ENCODE measurements around the gene PPM1N. TPM values are rescaled to one million over a fixed set of nuclear protein-coding genes. Genes with fewer than 3 reads are reported as not detected.

Gene PPM1N
- total and polyA plus RNA-seq, 2 of the 4 experiments (the other 2 are of a cell fraction), result 0.90 to 1.6 TPM

DNA sequence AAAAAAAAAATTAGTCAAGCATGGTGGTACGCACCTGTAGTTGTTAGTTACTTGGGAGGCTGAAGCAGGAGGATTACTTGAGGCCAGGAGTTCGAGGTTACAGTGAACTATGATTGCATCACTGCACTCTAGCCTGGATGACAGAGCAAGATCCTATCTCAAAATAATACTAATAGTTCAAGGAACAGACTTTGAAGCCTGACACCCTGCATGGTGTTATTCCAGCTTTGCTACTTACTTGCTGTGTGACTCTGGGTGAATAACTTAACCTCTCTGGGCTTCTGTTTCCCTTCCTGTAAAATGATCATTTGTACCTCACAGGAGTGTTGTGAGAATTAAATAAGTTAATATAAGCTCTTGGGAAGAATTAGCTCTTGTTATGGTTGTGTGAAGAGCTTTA lies 34.0 kb upstream of the PPM1N start:
- TF ChIP-seq CEBPB (IDR thresholded peaks at IDR 0.05; ENCODE audit: low read depth, low read length), result peak; percentile 73
- TF ChIP-seq, protein P1, sequence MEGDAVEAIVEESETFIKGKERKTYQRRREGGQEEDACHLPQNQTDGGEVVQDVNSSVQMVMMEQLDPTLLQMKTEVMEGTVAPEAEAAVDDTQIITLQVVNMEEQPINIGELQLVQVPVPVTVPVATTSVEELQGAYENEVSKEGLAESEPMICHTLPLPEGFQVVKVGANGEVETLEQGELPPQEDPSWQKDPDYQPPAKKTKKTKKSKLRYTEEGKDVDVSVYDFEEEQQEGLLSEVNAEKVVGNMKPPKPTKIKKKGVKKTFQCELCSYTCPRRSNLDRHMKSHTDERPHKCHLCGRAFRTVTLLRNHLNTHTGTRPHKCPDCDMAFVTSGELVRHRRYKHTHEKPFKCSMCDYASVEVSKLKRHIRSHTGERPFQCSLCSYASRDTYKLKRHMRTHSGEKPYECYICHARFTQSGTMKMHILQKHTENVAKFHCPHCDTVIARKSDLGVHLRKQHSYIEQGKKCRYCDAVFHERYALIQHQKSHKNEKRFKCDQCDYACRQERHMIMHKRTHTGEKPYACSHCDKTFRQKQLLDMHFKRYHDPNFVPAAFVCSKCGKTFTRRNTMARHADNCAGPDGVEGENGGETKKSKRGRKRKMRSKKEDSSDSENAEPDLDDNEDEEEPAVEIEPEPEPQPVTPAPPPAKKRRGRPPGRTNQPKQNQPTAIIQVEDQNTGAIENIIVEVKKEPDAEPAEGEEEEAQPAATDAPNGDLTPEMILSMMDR (conservative IDR thresholded peaks at IDR 0.05; ENCODE audit: low read depth, low read length), result no peak
- H3K23ac ChIP-seq (ENCODE audit: low read depth, low read length), result no peak overlapping the region
- H2AFZ ChIP-seq (replicated peaks; ENCODE audit: low read length, poor library complexity), result no peak overlapping the region
- no peak overlapping the region for H4K91ac ChIP-seq (ENCODE audit: insufficient read depth, low read depth, low read length)
- H3K9me3 ChIP-seq (ENCODE audit: control insufficient read depth, insufficient read depth, low read length), result no peaks in the 10 kb centered on the region
- no peak overlapping the region for H3K18ac ChIP-seq (ENCODE audit: low read depth, low read length)
- H3K4me3 ChIP-seq (ENCODE audit: insufficient read depth, low read depth, low read length), result no peak overlapping the region
- no peak overlapping the region for H2BK20ac ChIP-seq (ENCODE audit: low read depth, low read length)
- no peaks in the 10 kb centered on the region for H3K27me3 ChIP-seq (ENCODE audit: control insufficient read depth, insufficient read depth, low read length)
- no peak overlapping the region for H4K5ac ChIP-seq (ENCODE audit: low read depth, low read length)
- H3K56ac ChIP-seq (ENCODE audit: extremely low read depth, insufficient read depth, low read length), result no peak overlapping the region
- no peaks in the 10 kb centered on the region for H3K36me3 ChIP-seq (ENCODE audit: control insufficient read depth, insufficient read depth, low read length)
- H4K8ac ChIP-seq (ENCODE audit: low read depth in 2 of 2, low read length in 2 of 2), result no peak overlapping the region
- DNase-seq (no peak), ATAC-seq (ENCODE audit: low read depth) (no peak)
- in situ Hi-C loops (cut with MboI; ENCODE audit: low sequenced_read_pairs), result no loop called here
- no peak overlapping the region for H2BK120ac ChIP-seq (ENCODE audit: low read depth, low read length)
- no CpG with 5 or more reads among the region's 2 CpGs for WGBS, 2 experiments (ENCODE audit: extremely low coverage in 2 of 2, insufficient read length in 1 of 2)
- POLR2A ChIA-PET (ENCODE audit: unreplicated experiment), result no interaction called here
- dilution Hi-C loops (cut with HindIII; ENCODE audit: low sequenced_read_pairs, unreplicated experiment), result no loop called here
- H2BK5ac ChIP-seq (ENCODE audit: low read depth, low read length, poor library complexity, severe bottlenecking), result no peak overlapping the region
- H2AK5ac ChIP-seq (ENCODE audit: low read depth, low read length), result no peak overlapping the region
- H3K9ac ChIP-seq (ENCODE audit: low read depth, low read length), result no peak overlapping the region
- H2BK15ac ChIP-seq (ENCODE audit: low read depth, low read length), result no peak overlapping the region
- CTCF ChIA-PET, result interaction anchor here (1.4 kb wide), 1 partner anchor 14 kb away, joined by 3 read pairs; no protein-coding TSS in a partner anchor
- no TSS peak for BruUV-seq (replicated peaks)
- intact Hi-C loops (cut with micrococcal nuclease), result no loop called here
- peaks cover 2% of the 10 kb centered on the region; the same call in 1 of the 2 replicates for H3K4me1 ChIP-seq (ENCODE audit: control insufficient read depth, insufficient read depth, low read length)
- peaks cover 0 to 8% of the 10 kb centered on the region in 2 experiments; a peak in 1 of 4 replicates for H3K79me1 ChIP-seq (ENCODE audit: low read depth in 1 of 2, low read length in 2 of 2)
- H3K4me2 ChIP-seq (ENCODE audit: low read depth, low read length), result no peak overlapping the region
- peaks cover 15% of the 10 kb centered on the region; the same call in 1 of the 2 replicates for H4K20me1 ChIP-seq (ENCODE audit: insufficient read depth, low read length)
- H3K9me1 ChIP-seq (ENCODE audit: insufficient read depth, low read length), result no peaks in the 10 kb centered on the region
- H3K14ac ChIP-seq (replicated peaks; ENCODE audit: low read depth, low read length), result no peak overlapping the region
- no peak overlapping the region for H2AK9ac ChIP-seq (replicated peaks; ENCODE audit: low read depth, low read length, poor library complexity)
- no peak overlapping the region for H3K27ac ChIP-seq (ENCODE audit: insufficient read depth, low read length)
- no peak overlapping the region for H3K4ac ChIP-seq (ENCODE audit: low read depth, low read length)
